GM19455 (cell line): Measurements from ENCODE around the gene PPP4R3B.
A peak's percentile ranks its signal among the peaks of the same experiment; 100 is the strongest.

Source experiments
- ATAC-seq: cut with Tn5 transposase; IDR thresholded peaks from one replicate; pipeline ENCODE4 v1.9.1; 2021; ENCODE audit not compliant: unreplicated experiment

PPP4R3B gene

GRCh38 chr2:55617175-55618024 lies at the start of gene PPP4R3B:
PPP4R3B (minus strand) TSS chr2:55617622; CDS start chr2:55617285, 337 bp downstream.
- ATAC-seq: peak; percentile 84

- ATAC-seq: no peak
Observed at GRCh38 chr2:55653255-55653654, 35.8 kb upstream of the PPP4R3B start.

- no peak for ATAC-seq
Observed at GRCh38 chr2:55649211-55649610, 31.8 kb upstream of the PPP4R3B start.

- ATAC-seq: no peak
Observed at GRCh38 chr2:55636831-55637230, 19.4 kb upstream of the PPP4R3B start.

- ATAC-seq: no peak
Observed at GRCh38 chr2:55628931-55629330, 11.5 kb upstream of the PPP4R3B start.

- ATAC-seq: no peak
Observed at GRCh38 chr2:55627915-55628314, 10.5 kb upstream of the PPP4R3B start.

GRCh38 chr2:55621802-55622201 lies 4.4 kb upstream of the PPP4R3B start:
- no peak for ATAC-seq

- ATAC-seq: no peak
Observed at GRCh38 chr2:55620123-55620779, 2.8 kb upstream of the PPP4R3B start.

- ATAC-seq: peak; percentile 40
Observed at GRCh38 chr2:55618275-55619055, 1.0 kb upstream of the PPP4R3B start.

GRCh38 chr2:55618025-55618274 lies 528 bp upstream of the PPP4R3B start:
- no peak for ATAC-seq

GRCh38 chr2:55616551-55617174 lies 759 bp downstream of the PPP4R3B start:
- ATAC-seq: peak; percentile 13

GRCh38 chr2:55611997-55612396 lies 5.4 kb downstream of the PPP4R3B start:
- no peak for ATAC-seq

- ATAC-seq: no peak
Observed at GRCh38 chr2:55610954-55611743, 6.3 kb downstream of the PPP4R3B start.

- no peak for ATAC-seq
Observed at GRCh38 chr2:55609938-55610578, 7.4 kb downstream of the PPP4R3B start.

GRCh38 chr2:55609193-55609794 lies 8.1 kb downstream of the PPP4R3B start:
- no peak for ATAC-seq

- ATAC-seq: no peak
Observed at GRCh38 chr2:55607717-55608116, 9.7 kb downstream of the PPP4R3B start.

GRCh38 chr2:55604027-55604565 lies 13.3 kb downstream of the PPP4R3B start:
- ATAC-seq: no peak

GRCh38 chr2:55601849-55602248 lies 15.6 kb downstream of the PPP4R3B start:
- ATAC-seq: no peak

GRCh38 chr2:55598056-55598795 lies 19.2 kb downstream of the PPP4R3B start:
- ATAC-seq: no peak
